Trophoblast cell (in vitro differentiated cells and primary cell): ENCODE measurements around the gene PSMC3IP.
"Not testable (repeated sequence)": the region's sequence is repeated elsewhere in the genome, so short reads cannot be mapped to it uniquely, and the experiment has no call there.

Experiments
- DNase-seq, 2 donors: peaks; one replicate each; pipeline ENCODE4 v3.0.0-alpha.2; 2016
- H2AFZ ChIP-seq: 2 replicates; pipeline ENCODE4 v1.6.1; 2013; ENCODE audit warnings: low read length, moderate library complexity, mild to moderate bottlenecking; ENCODE audit not compliant: insufficient read depth, poor library complexity
- H2AK5ac ChIP-seq: 2 replicates; pipeline ENCODE4 v1.6.1; 2013; ENCODE audit warnings: mild to moderate bottlenecking, low read length
- H2BK120ac ChIP-seq: 2 replicates; pipeline ENCODE4 v1.6.1; 2013; ENCODE audit warnings: low read length, mild to moderate bottlenecking, moderate library complexity; ENCODE audit not compliant: insufficient read depth, poor library complexity
- H2BK12ac ChIP-seq: 2 replicates; pipeline ENCODE4 v1.6.1; 2013; ENCODE audit warnings: mild to moderate bottlenecking, low read length, moderate library complexity
- H2BK5ac ChIP-seq: 2 replicates; pipeline ENCODE4 v1.6.1; 2013; ENCODE audit warnings: low read length, low read depth, moderate library complexity, mild to moderate bottlenecking; ENCODE audit not compliant: poor library complexity
- H3K14ac ChIP-seq: 2 replicates; pipeline ENCODE4 v1.6.1; 2013; ENCODE audit warnings: mild to moderate bottlenecking, low read length
- H3K18ac ChIP-seq: 2 replicates; pipeline ENCODE4 v1.6.1; 2013; ENCODE audit warnings: mild to moderate bottlenecking, low read length
- H3K23ac ChIP-seq: 2 replicates; pipeline ENCODE4 v1.6.1; 2013; ENCODE audit warnings: low read length
- H3K27ac ChIP-seq: 2 replicates; pipeline ENCODE4 v1.5.1; 2013; ENCODE audit warnings: low read depth, mild to moderate bottlenecking, inconsistent platforms, low read length, moderate library complexity
- H3K27me3 ChIP-seq: 2 replicates; pipeline ENCODE4 v1.6.1; 2013; ENCODE audit warnings: inconsistent platforms, mild to moderate bottlenecking, low read length, moderate library complexity; ENCODE audit not compliant: insufficient read depth
- H3K36me3 ChIP-seq, 2 experiments: 1 replicate in 1 of 2; 2 replicates in 1 of 2; pipeline ENCODE4 v1.6.1; 2013; ENCODE audit warnings: low read length in 2 of 2, mild to moderate bottlenecking in 2 of 2, moderate library complexity in 1 of 2; ENCODE audit not compliant: insufficient read depth in 2 of 2, control insufficient read depth in 1 of 2
- H3K4ac ChIP-seq: 2 replicates; pipeline ENCODE4 v1.6.1; 2013; ENCODE audit warnings: low read depth, mild to moderate bottlenecking, low read length, moderate library complexity
- H3K4me1 ChIP-seq, 2 experiments: 1 replicate in 1 of 2; 2 replicates in 1 of 2; pipeline ENCODE4 v1.6.1; 2013; ENCODE audit warnings: low read length in 2 of 2, mild to moderate bottlenecking in 2 of 2, moderate library complexity in 1 of 2; ENCODE audit not compliant: insufficient read depth in 2 of 2, control insufficient read depth in 1 of 2
- H3K4me2 ChIP-seq: 2 replicates; pipeline ENCODE4 v1.6.1; 2013; ENCODE audit warnings: inconsistent platforms, mild to moderate bottlenecking, low read length, moderate library complexity
- H3K4me3 ChIP-seq: 2 replicates; pipeline ENCODE4 v1.5.1; 2013; ENCODE audit warnings: mild to moderate bottlenecking, low read depth, low read length, inconsistent platforms
- H3K79me1 ChIP-seq: one replicate; pipeline ENCODE4 v1.6.1; 2013; ENCODE audit warnings: low read length
- H3K79me2 ChIP-seq: 2 replicates; pipeline ENCODE4 v1.6.1; 2013; ENCODE audit warnings: low read length, mild to moderate bottlenecking; ENCODE audit not compliant: control insufficient read depth, insufficient read depth, poor library complexity
- H3K9ac ChIP-seq: 2 replicates; pipeline ENCODE4 v1.6.1; 2013; ENCODE audit warnings: mild to moderate bottlenecking, low read length
- H3K9me3 ChIP-seq: 2 replicates; pipeline ENCODE4 v1.6.1; 2013; ENCODE audit warnings: low read depth, mild to moderate bottlenecking, control low read depth, inconsistent platforms, low read length; ENCODE audit not compliant: insufficient read depth
- H4K12ac ChIP-seq: 2 replicates; pipeline ENCODE4 v1.6.1; 2013; ENCODE audit warnings: low read depth, mild to moderate bottlenecking, low read length, moderate library complexity
- H4K8ac ChIP-seq: 2 replicates; pipeline ENCODE4 v1.6.1; 2013; ENCODE audit warnings: low read depth, mild to moderate bottlenecking, low read length, moderate library complexity
- H4K91ac ChIP-seq: one replicate; pipeline ENCODE4 v1.6.1; 2013; ENCODE audit warnings: low read depth, mild to moderate bottlenecking, low read length, moderate library complexity
- WGBS: extraction: QIAGEN DNeasy Blood & Tissue Kit; methylation state at CpG from one replicate; pipeline ENCODE4 v1.1.7; 2013; ENCODE audit warnings: missing lambda C conversion rate; ENCODE audit not compliant: insufficient read length, insufficient coverage; ENCODE audit errors: extremely low coverage; 5-methylcytosine and 5-hydroxymethylcytosine counted together

The PSMC3IP gene

GRCh38 chr17:42553161-42553818 lies 24.2 kb downstream of the PSMC3IP start:
- peak; percentile 72 to 73 for DNase-seq
- peak overlapping the region; percentile 84 for H2AK5ac ChIP-seq
- H4K12ac ChIP-seq = peak overlapping the region; percentile 79
- H2AFZ ChIP-seq = peak overlapping the region; percentile 23
- H3K27me3 ChIP-seq = no peaks in the 10 kb centered on the region
- H3K4ac ChIP-seq = peak overlapping the region; percentile 93
- peak overlapping the region; percentile 95 for H3K14ac ChIP-seq
- whole genome bisulfite sequencing = no CpG with 5 or more reads among the region's 45 CpGs
- H3K9ac ChIP-seq = no peak overlapping the region
- peaks cover 0 to 2% of the 10 kb centered on the region in 2 experiments for H3K36me3 ChIP-seq
- H3K79me2 ChIP-seq = peaks cover 16% of the 10 kb centered on the region
- peak overlapping the region; percentile 92 for H4K91ac ChIP-seq
- peak overlapping the region; percentile 76 for H3K27ac ChIP-seq
- peak overlapping the region; percentile 53 for H2BK5ac ChIP-seq
- no peaks in the 10 kb centered on the region for H3K9me3 ChIP-seq
- H3K18ac ChIP-seq = peak overlapping the region; percentile 97
- H3K4me1 ChIP-seq = peaks cover 21 to 24% of the 10 kb centered on the region in 2 experiments
- peak overlapping the region; percentile 68 for H2BK12ac ChIP-seq
- H2BK120ac ChIP-seq = peak overlapping the region; percentile 82
- H3K23ac ChIP-seq = no peak overlapping the region
- H3K4me2 ChIP-seq = peak overlapping the region; percentile 77
- H3K79me1 ChIP-seq = peaks cover 23% of the 10 kb centered on the region
- H4K8ac ChIP-seq = peak overlapping the region; percentile 96
- peak overlapping the region; percentile 25 for H3K4me3 ChIP-seq

- DNase-seq = not testable (repeated sequence)
- WGBS = no CpG with 5 or more reads among the region's 15 CpGs
- peak within 1 kb of the TSS; percentile 53 for H2BK5ac ChIP-seq
Measured at GRCh38 chr17:42552736-42553135, 24.8 kb downstream of the PSMC3IP start, which contains the start of gene HSD17B1. TSS of gene HSD17B1 (plus strand) at chr17:42552923. CDS start at chr17:42552934, 11 bp downstream.

GRCh38 chr17:42548993-42549755 lies 28.4 kb downstream of the PSMC3IP start:
- H2BK5ac ChIP-seq = no peak overlapping the region
- no peak overlapping the region for H2BK120ac ChIP-seq
- H3K4ac ChIP-seq = no peak overlapping the region
- H2AFZ ChIP-seq = no peak overlapping the region
- no peak overlapping the region for H2AK5ac ChIP-seq
- H3K18ac ChIP-seq = no peak overlapping the region
- DNase-seq = no peak
- no peak overlapping the region for H4K8ac ChIP-seq
- H4K12ac ChIP-seq = no peak overlapping the region
- no peaks in the 10 kb centered on the region for H3K9me3 ChIP-seq
- H3K9ac ChIP-seq = no peak overlapping the region
- peak overlapping the region; percentile 58 for H3K4me2 ChIP-seq
- H3K23ac ChIP-seq = no peak overlapping the region
- no peak overlapping the region for H3K14ac ChIP-seq
- H3K27me3 ChIP-seq = no peaks in the 10 kb centered on the region
- peaks cover 16% of the 10 kb centered on the region for H3K79me1 ChIP-seq
- H4K91ac ChIP-seq = no peak overlapping the region
- no CpG with 5 or more reads among the region's 14 CpGs for WGBS
- H3K79me2 ChIP-seq = peaks cover 9% of the 10 kb centered on the region
- peaks cover 27 to 31% of the 10 kb centered on the region in 2 experiments for H3K4me1 ChIP-seq
- no peak overlapping the region for H3K27ac ChIP-seq
- H2BK12ac ChIP-seq = no peak overlapping the region
- H3K4me3 ChIP-seq = no peak overlapping the region
- H3K36me3 ChIP-seq = peaks cover 3 to 5% of the 10 kb centered on the region in 2 experiments

More at GRCh38 chr17:42552736-42553135, 24.8 kb downstream of the PSMC3IP start, which contains the start of gene HSD17B1:
- Histone ChIP-seq H2AK5ac (peak within 1 kb of the TSS; percentile 84), H4K91ac (peak within 1 kb of the TSS; percentile 92), H3K14ac (peak within 1 kb of the TSS; percentile 95), H3K79me1 (peaks cover 26% of the 10 kb centered on the region), H2BK12ac (peak within 1 kb of the TSS; percentile 90), H2BK120ac (peak within 1 kb of the TSS; percentile 82), H3K4me3 (peak within 1 kb of the TSS; percentile 92), H3K18ac (peak within 1 kb of the TSS; percentile 97), H3K4ac (peak within 1 kb of the TSS; percentile 93), H4K12ac (peak within 1 kb of the TSS; percentile 79), H3K27ac (peak within 1 kb of the TSS; percentile 76), H3K4me1 (peaks cover 24 to 27% of the 10 kb centered on the region in 2 experiments), H2AFZ (peak within 1 kb of the TSS; percentile 66), H4K8ac (peak within 1 kb of the TSS; percentile 96), H3K79me2 (peaks cover 16% of the 10 kb centered on the region), H3K4me2 (peak within 1 kb of the TSS; percentile 77)
- not testable (repeated sequence) for H3K36me3 ChIP-seq, H3K23ac ChIP-seq, H3K9me3 ChIP-seq, H3K9ac ChIP-seq, H3K27me3 ChIP-seq

GRCh38 chr17:42548070-42548837 lies 29.3 kb downstream of the PSMC3IP start:
- Histone ChIP-seq H3K9me3 (no peaks in the 10 kb centered on the region), H3K4me2 (peak overlapping the region; percentile 58), H2AK5ac (peak overlapping the region; percentile 51), H4K91ac (peak overlapping the region; percentile 41), H2BK120ac (peak overlapping the region; percentile 12), H3K14ac (peak overlapping the region; percentile 54), H3K18ac (peak overlapping the region; percentile 49), H3K4me3 (peak overlapping the region; percentile 71), H3K23ac (no peak overlapping the region), H3K36me3 (peaks cover 11 to 13% of the 10 kb centered on the region in 2 experiments), H2BK12ac (no peak overlapping the region), H3K27ac (no peak overlapping the region), H3K4me1 (peaks cover 19 to 24% of the 10 kb centered on the region in 2 experiments), H2AFZ (peak overlapping the region; percentile 40), H3K27me3 (no peaks in the 10 kb centered on the region), H4K12ac (peak overlapping the region; percentile 57), H3K79me2 (peaks cover under 1% of the 10 kb centered on the region), H3K79me1 (peaks cover 9% of the 10 kb centered on the region), H4K8ac (peak overlapping the region; percentile 72), H3K9ac (no peak overlapping the region), H3K4ac (no peak overlapping the region), H2BK5ac (no peak overlapping the region)
- peak; percentile 66 to 83 for DNase-seq
- WGBS = no CpG with 5 or more reads among the region's 74 CpGs
